Smooth muscle cell (in vitro differentiated cells): ENCODE results near the gene LAMA4. TPM values are rescaled to one million over a fixed set of nuclear protein-coding genes. Genes with fewer than 3 reads are reported as not detected.

Experiments used
- DNase-seq: peaks from one replicate; lab custom pipeline; 2025; ENCODE audit not compliant: unreplicated experiment; lab: John Stamatoyannopoulos, UW
- H2AFZ ChIP-seq: fragments of 200-600 bp; sonication (generic); 2 replicates; pipeline ENCODE4 v1.6.0; 2016; ENCODE audit warnings: antibody characterized with exemption, low read depth, mild to moderate bottlenecking
- H3F3A ChIP-seq: fragments of 200-600 bp; sonication (generic); 2 replicates; pipeline ENCODE4 v1.6.0; 2017; ENCODE audit warnings: antibody characterized with exemption, low read depth
- H3K27ac ChIP-seq: fragments of 200-600 bp; sonication (generic); 2 replicates; pipeline ENCODE4 v1.5.1; 2016; ENCODE audit warnings: low read depth, mild to moderate bottlenecking
- H3K27me3 ChIP-seq: fragments of 200-600 bp; sonication (generic); 2 replicates; pipeline ENCODE4 v1.6.1; 2016; ENCODE audit warnings: low read depth, mild to moderate bottlenecking
- H3K36me3 ChIP-seq: fragments of 200-600 bp; sonication (generic); 2 replicates; pipeline ENCODE4 v1.5.1; 2016; ENCODE audit warnings: low read depth
- H3K4me1 ChIP-seq: fragments of 200-600 bp; sonication (generic); 2 replicates; pipeline ENCODE4 v1.5.1; 2016; ENCODE audit warnings: low read depth
- H3K4me2 ChIP-seq: fragments of 200-600 bp; sonication (generic); 2 replicates; pipeline ENCODE4 v1.6.0; 2016; ENCODE audit warnings: mild to moderate bottlenecking
- H3K4me3 ChIP-seq: fragments of 200-600 bp; sonication (generic); 2 replicates; pipeline ENCODE4 v1.5.1; 2016; ENCODE audit warnings: mild to moderate bottlenecking
- H3K79me2 ChIP-seq: fragments of 200-600 bp; sonication (generic); 2 replicates; pipeline ENCODE4 v1.6.0; 2016; ENCODE audit warnings: low read depth, mild to moderate bottlenecking
- H3K9ac ChIP-seq: fragments of 200-600 bp; sonication (generic); 2 replicates; pipeline ENCODE4 v1.6.0; 2016; ENCODE audit warnings: low read depth
- H3K9me3 ChIP-seq: fragments of 200-600 bp; sonication (generic); replicated peaks from 2 replicates; pipeline ENCODE4 v1.5.1; 2016; ENCODE audit warnings: low read depth
- H4K20me1 ChIP-seq: fragments of 200-600 bp; sonication (generic); 2 replicates; pipeline ENCODE4 v1.6.0; 2016; ENCODE audit warnings: low read depth
- WGBS: methylation state at CpG from one replicate; pipeline ENCODE4 v1.1.7; 2016; ENCODE audit warnings: low lambda C conversion rate; 5-methylcytosine and 5-hydroxymethylcytosine counted together
- polyA plus RNA-seq: library from polyadenylated mRNA; unstranded; fragments of >200 nt; fragmentation: Nextera tagmentation; extraction: Ambion mirVana; gene quantifications from 2 replicates; pipeline ENCODE4 v1.2.1, GENCODE V29; 2016
- total RNA-seq: library from RNA; depleted of rRNA; stranded (reverse); fragments of >200 nt; gene quantifications from 2 replicates; pipeline ENCODE4 v1.2.3, GENCODE V29; 2014
- TF ChIP-seq, protein P1 (sequence below): fragments of 200-600 bp; sonication (generic); IDR thresholded peaks from 2 replicates; pipeline ENCODE4 v1.5.1; 2017; ENCODE audit warnings: borderline replicate concordance, mild to moderate bottlenecking, antibody characterized with exemption; ENCODE audit not compliant: insufficient read depth, poor library complexity, severe bottlenecking

Gene LAMA4
- total and polyA plus RNA-seq, 2 experiments from 2014 or later = 9.1 to 29.4 TPM

DNA sequence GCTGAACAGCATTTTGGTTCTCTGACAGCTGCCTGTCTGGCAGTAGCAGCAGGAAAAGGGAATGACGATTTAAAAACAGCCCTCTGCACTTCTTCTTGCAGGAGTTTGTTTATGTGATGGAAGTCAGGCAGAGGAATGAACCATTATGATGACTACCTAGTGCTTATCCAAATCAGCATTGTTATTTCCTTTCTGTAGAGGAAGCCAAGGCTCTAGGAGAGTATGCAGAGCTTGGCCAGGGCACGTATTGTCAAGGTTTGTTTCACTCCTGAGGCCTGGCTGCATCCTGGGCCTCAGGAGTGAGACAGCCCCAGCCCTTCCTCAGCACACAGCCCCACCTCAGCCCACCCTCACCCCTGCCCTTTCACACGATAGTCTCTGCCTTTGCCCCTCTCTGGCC, 98.5 kb downstream of the LAMA4 start:
- Histone ChIP-seq H2AFZ (no peak overlapping the region), H3K27me3 (peaks cover 9% of the 10 kb centered on the region), H3K79me2 (no peaks in the 10 kb centered on the region), H3K9ac (no peak overlapping the region), H3K4me2 (no peak overlapping the region), H3K36me3 (no peaks in the 10 kb centered on the region), H3F3A (no peaks in the 10 kb centered on the region), H3K27ac (no peak overlapping the region), H3K9me3 (no peaks in the 10 kb centered on the region), H3K4me1 (no peaks in the 10 kb centered on the region), H3K4me3 (no peak overlapping the region), H4K20me1 (no peaks in the 10 kb centered on the region)
- 63% methylated on average over 3 of the region's 3 CpGs for WGBS
- TF ChIP-seq, protein P1, sequence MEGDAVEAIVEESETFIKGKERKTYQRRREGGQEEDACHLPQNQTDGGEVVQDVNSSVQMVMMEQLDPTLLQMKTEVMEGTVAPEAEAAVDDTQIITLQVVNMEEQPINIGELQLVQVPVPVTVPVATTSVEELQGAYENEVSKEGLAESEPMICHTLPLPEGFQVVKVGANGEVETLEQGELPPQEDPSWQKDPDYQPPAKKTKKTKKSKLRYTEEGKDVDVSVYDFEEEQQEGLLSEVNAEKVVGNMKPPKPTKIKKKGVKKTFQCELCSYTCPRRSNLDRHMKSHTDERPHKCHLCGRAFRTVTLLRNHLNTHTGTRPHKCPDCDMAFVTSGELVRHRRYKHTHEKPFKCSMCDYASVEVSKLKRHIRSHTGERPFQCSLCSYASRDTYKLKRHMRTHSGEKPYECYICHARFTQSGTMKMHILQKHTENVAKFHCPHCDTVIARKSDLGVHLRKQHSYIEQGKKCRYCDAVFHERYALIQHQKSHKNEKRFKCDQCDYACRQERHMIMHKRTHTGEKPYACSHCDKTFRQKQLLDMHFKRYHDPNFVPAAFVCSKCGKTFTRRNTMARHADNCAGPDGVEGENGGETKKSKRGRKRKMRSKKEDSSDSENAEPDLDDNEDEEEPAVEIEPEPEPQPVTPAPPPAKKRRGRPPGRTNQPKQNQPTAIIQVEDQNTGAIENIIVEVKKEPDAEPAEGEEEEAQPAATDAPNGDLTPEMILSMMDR = no peak
- DNase-seq = no peak

DNA sequence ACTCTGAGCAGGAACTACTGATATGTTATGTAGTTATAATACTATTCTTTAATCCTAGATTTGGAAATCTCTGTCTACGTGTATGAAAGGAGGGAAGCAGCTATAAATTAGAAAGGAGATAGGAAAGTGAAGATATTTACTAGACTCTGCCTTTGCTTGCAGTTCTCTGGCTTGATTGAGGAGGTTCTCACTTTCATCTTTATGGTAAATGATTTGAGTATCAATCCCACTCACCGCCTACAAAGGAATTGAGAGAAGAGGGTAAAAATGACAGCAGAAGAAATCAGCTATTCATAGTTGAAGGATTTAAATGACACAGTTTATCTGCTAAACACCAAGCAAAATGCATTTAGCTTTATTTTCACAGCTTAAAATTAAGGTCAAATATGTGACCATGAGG, 99.7 kb downstream of the LAMA4 start:
- Histone ChIP-seq H3K9ac (no peak overlapping the region), H3K4me3 (no peak overlapping the region), H3K9me3 (no peaks in the 10 kb centered on the region), H3K4me1 (no peaks in the 10 kb centered on the region), H3K79me2 (no peaks in the 10 kb centered on the region), H4K20me1 (no peaks in the 10 kb centered on the region), H3K36me3 (no peaks in the 10 kb centered on the region), H3F3A (no peaks in the 10 kb centered on the region), H3K4me2 (peak overlapping the region; percentile 40), H3K27me3 (peaks cover 4% of the 10 kb centered on the region), H3K27ac (peak overlapping the region; percentile 85), H2AFZ (peak overlapping the region; percentile 60)
- 60% methylated on average over 2 of the region's 2 CpGs for WGBS
- no peak for DNase-seq
- TF ChIP-seq, protein P1 = no peak

DNA sequence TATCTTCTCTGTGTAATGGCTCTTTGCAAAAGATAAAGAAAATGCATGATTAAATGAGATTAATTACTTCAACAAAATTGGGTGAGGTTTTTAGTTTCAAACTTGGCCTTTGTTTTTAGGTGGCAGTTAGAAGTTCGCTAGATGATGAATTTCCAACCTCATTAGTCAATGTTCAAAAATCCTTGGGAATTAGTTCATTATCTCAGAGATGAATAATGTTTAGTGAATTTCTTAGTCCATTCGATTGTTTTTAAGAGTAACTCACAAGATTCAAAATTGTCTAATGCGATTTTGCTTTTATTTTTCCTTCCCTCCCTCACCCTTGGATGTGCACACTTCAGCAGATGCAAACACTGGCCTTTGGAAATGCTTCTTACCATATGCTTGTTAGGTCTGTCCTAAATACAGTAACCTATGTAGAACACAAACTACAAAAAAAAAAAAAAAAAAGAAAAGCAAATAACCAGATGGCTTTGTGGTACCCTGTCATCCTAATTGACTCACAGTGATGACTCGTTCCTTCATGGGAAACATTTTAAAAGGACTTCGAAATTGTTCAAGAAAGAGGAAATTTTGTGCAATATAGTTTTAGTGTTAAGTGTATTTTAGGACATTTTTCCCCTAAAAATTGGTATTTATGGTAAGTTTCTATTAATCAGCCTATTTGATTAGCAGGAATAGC, 100.3 kb downstream of the LAMA4 start:
- Histone ChIP-seq H3K4me2 (peak overlapping the region; percentile 40), H3F3A (no peaks in the 10 kb centered on the region), H3K4me3 (no peak overlapping the region), H3K36me3 (no peaks in the 10 kb centered on the region), H3K27ac (peak overlapping the region; percentile 85), H2AFZ (peak overlapping the region; percentile 60), H4K20me1 (no peaks in the 10 kb centered on the region), H3K27me3 (no peaks in the 10 kb centered on the region), H3K9ac (no peak overlapping the region), H3K79me2 (no peaks in the 10 kb centered on the region), H3K9me3 (no peaks in the 10 kb centered on the region), H3K4me1 (no peaks in the 10 kb centered on the region)
- TF ChIP-seq, protein P1 = no peak
- 36% methylated on average over 5 of the region's 5 CpGs for whole genome bisulfite sequencing
- no peak for DNase-seq

DNA sequence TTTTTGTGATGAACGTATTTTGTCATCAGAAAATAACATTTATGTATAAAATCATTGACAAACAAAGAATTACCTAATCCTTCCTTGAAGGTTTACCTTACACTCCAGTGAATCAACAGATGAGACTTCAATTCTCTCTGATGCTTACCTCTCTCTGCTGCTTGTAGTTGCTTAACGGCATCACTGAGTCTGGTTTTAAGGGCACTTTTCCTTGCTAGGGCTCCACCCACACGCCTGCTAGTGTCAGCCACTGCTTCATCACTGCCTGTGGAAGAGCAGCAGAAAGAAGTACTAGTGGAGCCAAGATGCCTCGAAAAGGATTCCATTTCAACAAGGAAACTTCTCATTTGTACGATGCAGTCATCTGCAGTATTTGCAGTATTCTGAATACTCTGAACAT, 104.0 kb downstream of the LAMA4 start:
- H2AFZ ChIP-seq = no peak overlapping the region
- no peak overlapping the region for H3K27ac ChIP-seq
- no peaks in the 10 kb centered on the region for H3K4me1 ChIP-seq
- no peak overlapping the region for H3K9ac ChIP-seq
- no peak for DNase-seq
- no peaks in the 10 kb centered on the region for H3K27me3 ChIP-seq
- TF ChIP-seq, protein P1 = no peak
- no peaks in the 10 kb centered on the region for H3K79me2 ChIP-seq
- H3K4me2 ChIP-seq = no peak overlapping the region
- H3K9me3 ChIP-seq = no peaks in the 10 kb centered on the region
- no peaks in the 10 kb centered on the region for H3F3A ChIP-seq
- no peak overlapping the region for H3K4me3 ChIP-seq
- H3K36me3 ChIP-seq = no peaks in the 10 kb centered on the region
- 62% methylated on average over 5 of the region's 5 CpGs for WGBS
- no peaks in the 10 kb centered on the region for H4K20me1 ChIP-seq
